Renal cortical epithelial cell (primary cell): Measurements from ENCODE around the gene HTR1D. TPM values are rescaled to one million over a fixed set of nuclear protein-coding genes. Genes with fewer than 3 reads are reported as not detected.
"Not testable (repeated sequence)": the region's sequence is repeated elsewhere in the genome, so short reads cannot be mapped to it uniquely, and the experiment has no call there.

Experiments
- DNase-seq: peaks from one replicate; pipeline ENCODE4 v3.0.0-alpha.2; 2011; ENCODE audit warnings: low read depth
- total RNA-seq: library from RNA; depleted of rRNA; stranded (reverse); fragments of >200 nt; gene quantifications from 2 replicates; pipeline ENCODE4 v1.2.3, GENCODE V29; 2014

HTR1D gene
- total RNA-seq, 1 donor from 2014 or later, result under 0.01 TPM

- no peak for DNase-seq
Observed at GRCh38 chr1:23216771-23217420, 406 bp downstream of the HTR1D start.

DNA sequence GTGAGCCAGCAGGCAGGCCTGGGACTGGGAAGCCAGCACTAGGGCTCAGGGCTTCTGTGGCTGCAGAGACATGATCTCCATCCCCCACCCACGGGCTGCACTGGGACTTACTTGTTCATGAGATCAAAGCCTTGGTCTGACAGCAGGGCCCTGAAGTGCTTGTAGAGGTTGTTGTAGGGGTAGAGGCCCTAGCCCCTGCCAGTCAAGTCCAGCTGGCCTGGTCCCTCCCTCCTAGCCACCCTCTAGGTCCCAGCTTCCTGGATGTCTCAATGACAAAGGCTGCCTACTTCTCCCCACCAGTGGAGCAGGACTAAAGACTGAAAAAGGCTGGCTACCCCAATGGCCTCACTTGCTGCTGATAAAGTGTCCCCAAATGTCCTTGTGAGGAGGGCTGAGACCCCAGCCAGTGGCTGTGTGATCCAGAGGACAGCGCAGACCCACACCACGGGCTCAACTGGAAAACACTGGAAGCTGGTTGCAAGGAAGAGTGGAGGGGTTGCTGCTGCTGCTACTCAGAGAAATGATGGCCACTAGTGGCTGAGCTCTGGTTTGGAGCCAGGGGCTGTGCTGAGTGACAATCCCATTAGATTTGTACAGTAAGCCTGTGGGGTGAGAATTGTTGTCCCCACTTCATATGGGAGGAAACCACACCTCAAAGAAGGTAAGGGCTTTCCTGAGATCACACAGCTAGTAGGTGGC is 1.4 kb downstream of the HTR1D start:
- no peak for DNase-seq

DNA sequence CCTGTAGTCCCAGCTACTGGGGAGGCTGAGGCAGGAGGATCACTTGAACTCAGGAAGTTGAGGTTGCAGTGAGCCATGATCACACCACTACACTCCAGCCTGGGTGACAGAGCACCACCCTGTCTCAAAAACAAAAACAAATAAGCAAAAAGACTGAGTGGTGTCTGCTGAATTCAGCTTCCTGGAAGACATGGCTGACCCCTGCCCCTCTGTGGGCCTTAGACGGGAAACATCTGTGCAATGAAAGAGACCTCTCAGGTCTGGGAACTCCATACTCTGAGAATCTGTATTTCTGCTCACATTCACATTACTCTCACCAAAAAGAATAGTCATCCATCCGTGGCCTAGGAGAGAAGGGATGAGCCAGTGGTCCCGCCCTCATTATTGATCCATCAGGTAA is 2.0 kb downstream of the HTR1D start:
- DNase-seq, result no peak

DNA sequence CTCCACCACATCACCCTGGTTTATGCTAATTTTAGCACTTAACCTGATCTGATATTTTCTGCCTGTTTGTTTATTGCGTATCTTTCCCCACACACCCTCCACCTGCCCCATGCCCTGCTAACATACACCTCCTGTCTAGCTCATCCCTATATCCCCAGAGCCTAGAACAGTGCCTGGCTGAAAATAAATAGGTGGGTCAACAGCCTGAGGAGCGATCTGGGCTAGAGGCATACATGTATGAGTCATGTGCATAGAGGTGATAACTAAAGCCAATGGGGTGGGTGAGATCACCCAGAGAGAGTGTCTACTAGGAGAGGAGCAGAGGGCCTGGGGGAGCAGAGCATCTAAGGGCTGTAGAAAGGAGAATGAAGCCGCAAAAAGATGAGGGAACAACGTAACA is 2.7 kb downstream of the HTR1D start:
- no peak for DNase-seq

DNA sequence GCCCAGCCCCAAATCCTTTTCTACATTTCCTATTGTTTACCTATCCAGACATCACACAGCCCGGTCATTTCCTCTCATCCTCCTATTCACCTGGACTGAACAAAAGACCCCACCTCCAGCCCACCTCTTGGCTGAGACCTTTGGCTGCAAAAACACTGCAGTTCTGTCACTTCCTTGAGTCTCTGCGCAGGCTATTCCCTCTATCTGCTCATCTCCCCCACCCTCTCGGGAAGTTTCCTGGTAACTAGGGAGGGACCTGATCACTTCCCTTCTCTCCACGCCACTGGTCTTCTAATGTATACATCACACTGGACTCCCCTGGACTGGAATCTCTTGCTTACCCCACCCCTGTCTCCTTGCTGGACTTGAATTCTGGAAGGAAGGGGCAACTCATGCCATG is 5.3 kb downstream of the HTR1D start:
- no peak for DNase-seq

GRCh38 chr1:23210963-23211362 is 6.3 kb downstream of the HTR1D start:
- no peak for DNase-seq

DNA sequence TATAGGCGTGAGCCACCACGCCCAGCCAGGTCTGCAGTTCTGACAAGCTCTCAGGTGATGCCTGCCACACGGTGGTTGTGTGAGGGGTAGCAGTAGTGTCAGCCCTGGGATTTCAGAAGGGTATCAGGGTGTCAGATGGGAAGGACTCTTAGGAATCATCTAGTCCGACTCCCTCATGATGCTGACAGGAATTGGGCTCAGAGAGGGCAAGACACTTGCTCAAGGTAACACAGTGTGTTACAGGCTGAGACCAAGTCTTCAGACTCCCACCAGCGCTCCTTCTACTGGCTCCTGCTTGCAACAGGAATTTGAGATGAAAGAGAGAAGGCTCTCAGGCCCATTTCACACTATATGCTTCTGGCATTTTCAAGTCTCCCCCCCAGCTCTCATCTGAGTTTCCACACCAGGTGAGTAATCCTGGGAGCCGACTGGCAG is 6.9 kb downstream of the HTR1D start:
- peak; percentile 54 for DNase-seq

GRCh38 chr1:23209770-23210169 is 7.5 kb downstream of the HTR1D start:
- no peak for DNase-seq

GRCh38 chr1:23208527-23208926 is 8.8 kb downstream of the HTR1D start:
- no peak for DNase-seq

DNA sequence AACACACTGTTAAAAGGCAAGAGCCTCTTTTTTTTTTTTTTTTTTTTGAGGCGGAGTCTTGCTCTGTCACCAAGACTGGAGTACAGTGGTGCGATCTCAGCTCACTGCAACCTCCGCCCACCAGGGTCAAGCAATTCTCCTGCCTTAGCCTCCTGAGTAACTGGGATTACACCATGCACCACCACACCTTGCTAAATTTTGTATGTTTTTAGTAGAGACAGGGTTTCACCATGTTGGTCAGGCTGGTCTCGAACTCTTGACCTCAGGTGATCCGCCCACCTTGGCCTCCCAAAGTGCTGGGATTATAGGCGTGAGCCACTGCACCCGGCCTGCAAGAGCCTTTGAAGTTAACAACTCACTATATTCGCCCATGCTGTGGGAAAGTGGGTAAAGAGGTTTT is 9.6 kb downstream of the HTR1D start:
- DNase-seq, result not testable (repeated sequence)

DNA sequence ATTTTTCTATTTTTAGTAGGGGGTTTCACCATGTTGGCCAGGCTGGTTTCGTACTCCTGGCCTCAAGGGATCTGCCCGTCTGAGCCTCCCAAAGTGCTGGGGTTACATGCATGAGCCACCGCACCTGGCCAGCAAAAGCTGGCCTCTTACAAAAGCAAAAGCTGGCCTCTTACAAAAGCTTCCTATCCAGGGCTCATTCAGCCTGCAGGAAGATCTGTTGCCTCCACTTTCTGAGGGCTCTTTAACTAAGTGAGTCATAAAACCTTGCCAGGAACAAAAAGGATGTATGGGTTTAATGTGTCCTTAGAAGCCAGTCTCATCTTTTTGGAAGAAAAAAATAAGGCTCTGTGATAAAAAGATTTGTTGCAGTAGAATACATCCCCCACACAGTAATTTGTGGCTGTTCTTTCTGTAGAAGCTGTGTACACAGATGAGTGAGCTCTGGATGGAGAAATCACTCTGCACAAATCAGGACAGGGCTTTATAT is 15.0 kb downstream of the HTR1D start:
- peak; percentile 44 for DNase-seq

DNA sequence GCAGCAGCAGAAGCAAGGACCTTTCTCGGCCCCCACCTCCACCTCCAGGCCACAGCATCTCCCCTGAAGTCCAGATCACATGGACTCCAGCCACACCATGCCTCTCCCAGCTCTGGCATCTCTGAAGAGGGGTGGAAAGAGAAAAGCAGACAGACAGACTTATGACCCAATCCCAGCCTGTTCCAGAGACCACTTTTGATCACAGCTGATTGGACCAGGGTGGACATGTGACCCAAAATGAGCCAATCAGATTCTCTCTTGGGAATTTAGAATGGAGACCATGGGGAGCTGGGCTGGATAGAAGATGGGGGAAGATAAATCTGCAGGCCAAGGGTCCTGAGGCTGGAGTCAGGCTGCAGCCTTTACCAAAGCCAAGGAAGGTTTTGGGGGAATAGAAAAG is 16.4 kb downstream of the HTR1D start:
- DNase-seq, result no peak

DNA sequence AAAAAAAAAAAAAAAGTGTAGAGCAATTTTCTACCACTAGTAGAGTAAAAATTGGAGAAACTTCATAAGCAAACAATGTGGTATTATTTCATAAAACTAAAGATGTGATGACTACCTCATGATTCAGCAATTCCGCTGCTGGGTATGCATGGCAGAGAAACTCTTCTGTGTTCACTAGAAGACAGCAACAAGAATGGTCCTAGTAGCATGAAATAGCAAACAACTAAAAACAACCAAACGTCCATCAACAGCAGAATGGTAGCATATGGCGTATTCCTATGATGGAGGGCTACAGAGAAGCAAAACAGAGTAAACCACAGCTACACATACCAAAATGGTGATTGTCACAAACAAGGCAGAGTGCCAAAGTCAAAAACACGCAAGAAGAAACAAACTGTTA is 18.9 kb downstream of the HTR1D start:
- peak; percentile 37 for DNase-seq

DNA sequence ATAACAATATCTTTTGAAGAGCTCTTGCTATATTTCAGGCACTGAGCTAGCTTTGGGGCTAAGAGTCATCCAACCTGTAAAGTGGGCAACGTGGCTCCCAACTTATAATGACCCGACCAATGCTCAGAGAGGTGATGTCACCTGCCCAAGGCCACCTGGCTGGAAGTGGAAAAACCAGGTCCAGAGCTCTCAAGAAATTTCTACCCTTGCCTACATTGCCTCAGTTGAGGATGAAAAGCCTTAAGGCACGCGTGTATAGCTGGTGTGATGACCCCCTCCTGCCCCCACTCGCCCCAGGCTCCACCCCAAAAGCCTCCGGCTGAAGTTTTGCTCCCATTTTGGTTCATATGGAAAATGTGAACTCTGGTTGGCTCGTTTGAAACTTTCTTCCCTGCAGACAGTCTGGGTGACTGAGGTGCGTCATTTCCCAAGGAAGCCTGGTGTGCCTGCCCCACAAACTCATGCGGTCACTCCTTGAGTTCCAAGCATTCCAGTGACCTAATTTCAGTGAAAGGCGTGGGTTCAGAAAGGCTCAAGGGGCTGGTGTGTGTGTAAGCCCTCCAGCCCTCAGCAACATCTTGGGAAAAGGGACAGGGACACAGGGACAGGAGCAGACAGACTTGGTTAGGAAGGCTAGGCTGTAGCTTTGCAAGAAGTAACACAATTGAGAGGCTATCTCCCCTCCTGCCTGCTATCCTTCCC is 20.5 kb downstream of the HTR1D start:
- DNase-seq, result peak; percentile 91

GRCh38 chr1:23194119-23194984 is 22.9 kb downstream of the HTR1D start:
- peak; percentile 59 for DNase-seq

GRCh38 chr1:23193391-23194118 is 23.7 kb downstream of the HTR1D start:
- DNase-seq, result no peak

- DNase-seq, result no peak
Observed at GRCh38 chr1:23191199-23191598, 26.1 kb downstream of the HTR1D start.

- DNase-seq, result peak; percentile 85
Observed at GRCh38 chr1:23188936-23189452, 28.3 kb downstream of the HTR1D start.

DNA sequence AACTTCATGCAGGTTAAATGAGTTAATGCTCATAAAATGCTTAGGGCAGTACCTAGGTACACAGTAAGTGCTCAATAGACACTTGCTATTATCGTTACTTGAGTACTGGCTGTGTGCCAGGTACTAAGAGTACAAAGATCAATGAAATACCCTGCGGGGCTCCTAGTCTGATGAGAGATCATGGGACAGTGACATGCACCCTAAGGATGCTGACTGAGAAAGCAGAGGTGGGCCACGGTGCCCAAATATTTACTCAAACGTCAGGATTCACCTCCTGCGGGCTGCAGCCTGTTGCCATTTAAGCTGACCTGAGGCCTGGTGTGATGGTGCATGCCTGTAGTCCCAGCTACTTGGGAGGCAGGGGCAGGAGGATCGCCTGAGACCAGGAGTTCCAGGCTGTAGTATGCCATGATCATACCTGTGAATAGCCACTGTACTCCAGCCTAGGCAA is 28.8 kb downstream of the HTR1D start:
- DNase-seq, result no peak

- no peak for DNase-seq
Observed at GRCh38 chr1:23187637-23188036, 29.7 kb downstream of the HTR1D start.

- DNase-seq, result no peak
Observed at GRCh38 chr1:23185381-23185780, 31.9 kb downstream of the HTR1D start.
